ENCODE data around the gene NTHL1. TPM values are rescaled to one million over a fixed set of nuclear protein-coding genes. Genes with fewer than 3 reads are reported as not detected.
"Not testable (repeated sequence)": the region's sequence is repeated elsewhere in the genome, so short reads cannot be mapped to it uniquely, and the experiment has no call there.

The NTHL1 gene
- polyA plus RNA-seq, 3 donors: 15.2 to 26.1 (median 19.9) TPM

DNA sequence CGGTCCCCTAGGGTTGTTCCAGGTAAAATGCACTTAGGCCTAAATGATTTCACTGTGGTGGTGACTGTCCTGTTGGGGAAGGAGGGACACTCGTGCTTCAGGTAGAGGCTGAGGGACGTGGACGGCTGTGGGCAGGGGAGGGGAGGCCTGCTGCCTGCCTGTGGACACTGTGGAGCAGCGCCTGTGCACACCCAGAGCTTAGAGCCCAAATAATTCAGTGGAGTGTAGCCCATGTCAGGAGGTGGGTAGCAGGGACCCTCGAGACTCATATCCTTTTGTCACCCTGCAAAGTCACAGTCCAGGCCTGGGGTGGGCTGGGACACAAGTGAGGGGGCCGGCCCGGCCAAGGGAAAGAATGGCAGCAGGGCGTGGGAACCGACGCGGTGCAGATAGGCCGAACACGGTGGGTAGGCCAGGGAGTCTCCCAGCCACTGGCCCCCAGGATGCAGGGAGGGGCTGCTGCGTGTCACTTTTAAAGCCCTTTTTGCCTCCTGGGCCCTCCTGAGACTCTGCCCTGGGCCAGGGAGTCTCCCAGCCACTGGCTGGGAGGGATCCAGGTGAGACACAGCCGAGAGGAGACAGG is 21.7 kb downstream of the NTHL1 start:
- no peak for DNase-seq (ENCODE audit: extremely low read depth in 1 of 11, low read depth in 9 of 11, low spot score in 4 of 11)

DNA sequence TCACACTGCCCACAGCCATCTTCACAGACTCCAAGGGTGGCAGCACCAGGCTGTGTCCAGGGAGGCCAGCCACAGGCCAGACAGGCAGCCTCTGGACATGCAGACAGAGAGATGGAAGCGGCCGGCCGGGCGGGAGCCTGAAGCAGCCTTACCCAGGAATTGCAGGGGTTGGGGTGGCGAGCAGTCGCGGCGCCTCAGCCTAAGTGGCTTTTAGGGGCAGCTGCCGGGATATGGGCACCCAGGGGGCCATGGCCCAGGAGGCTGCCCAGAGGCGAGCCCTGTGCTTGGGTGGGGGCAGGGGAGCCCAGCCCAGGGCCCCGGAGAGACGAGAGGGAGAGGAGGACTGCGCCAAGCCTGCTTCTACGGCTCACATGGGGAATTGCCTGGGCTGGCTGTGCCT is 22.4 kb downstream of the NTHL1 start:
- DNase-seq (ENCODE audit: extremely low read depth in 1 of 11, low read depth in 9 of 11, low spot score in 4 of 11): no peak

DNA sequence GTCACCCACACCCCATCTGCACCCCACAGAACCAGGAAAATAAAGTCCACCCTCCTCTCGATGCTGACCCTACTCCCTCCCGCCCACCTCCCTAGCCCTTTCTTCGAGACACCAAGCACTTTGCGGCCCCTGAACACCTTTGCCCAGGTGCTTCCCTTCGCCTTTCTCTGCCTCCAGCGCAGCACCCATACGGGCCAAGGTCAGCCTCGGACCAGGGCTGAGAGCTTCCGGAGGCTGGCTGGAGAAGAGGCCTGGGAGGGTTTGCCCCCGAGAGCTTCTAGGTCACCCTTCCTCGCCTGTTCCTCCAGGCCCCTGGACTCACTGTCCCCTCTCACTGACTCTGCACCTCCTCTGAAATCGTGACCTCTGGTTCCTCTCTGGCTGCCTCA is 23.6 kb downstream of the NTHL1 start:
- no peak for DNase-seq (ENCODE audit: extremely low read depth in 1 of 11, low read depth in 9 of 11, low spot score in 4 of 11)

DNA sequence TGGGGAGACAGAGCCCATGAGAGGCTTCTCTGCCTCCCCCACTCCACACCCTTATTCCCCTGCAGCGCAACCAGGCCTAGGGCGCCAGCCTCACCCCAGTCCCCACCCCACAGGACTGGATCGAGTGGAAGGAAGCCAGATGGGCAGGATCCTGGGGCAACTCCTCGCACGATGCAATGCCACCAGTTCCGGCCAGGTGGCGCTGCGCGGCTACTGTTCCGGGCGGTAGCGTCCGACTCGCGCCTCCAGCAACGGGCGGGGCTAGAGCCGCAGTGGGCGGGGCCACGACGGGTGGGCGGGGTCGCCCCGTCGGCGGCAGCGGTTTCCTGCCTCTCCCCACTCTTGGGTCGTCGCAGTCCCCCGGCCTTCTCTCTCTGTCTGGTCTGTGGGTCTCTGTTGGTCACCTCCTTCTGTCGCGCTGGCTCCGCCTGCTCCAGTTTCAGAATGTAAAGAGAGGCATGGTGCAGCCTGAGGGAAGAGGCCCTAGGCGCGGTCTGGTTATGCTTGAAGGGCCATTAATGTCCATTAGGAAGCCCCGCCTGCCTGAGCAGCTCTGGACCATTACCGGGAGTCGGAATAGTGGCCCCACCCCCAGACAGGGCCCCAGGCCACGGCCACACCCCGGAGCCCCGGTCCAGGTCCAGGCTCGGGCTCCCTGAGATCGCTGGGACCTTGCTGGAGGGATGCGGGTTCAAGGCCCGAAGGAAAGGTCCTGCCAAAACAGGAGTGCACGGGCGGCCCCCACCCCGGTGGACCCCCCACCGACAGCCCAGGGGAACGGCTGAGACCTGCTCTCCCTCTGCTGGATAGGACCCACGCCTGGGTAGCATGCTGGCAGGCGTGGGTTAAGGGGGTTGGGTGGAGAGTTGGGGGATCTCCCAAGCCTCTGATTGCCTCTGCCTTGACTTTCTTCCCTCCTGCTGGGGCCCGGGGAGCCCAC is 24.3 kb downstream of the NTHL1 start:
- DNase-seq (ENCODE audit: extremely low read depth in 1 of 11, low read depth in 9 of 11, low spot score in 4 of 11): peak in 7 of 11 donors; percentile 83 to 90 (median 88)

DNA sequence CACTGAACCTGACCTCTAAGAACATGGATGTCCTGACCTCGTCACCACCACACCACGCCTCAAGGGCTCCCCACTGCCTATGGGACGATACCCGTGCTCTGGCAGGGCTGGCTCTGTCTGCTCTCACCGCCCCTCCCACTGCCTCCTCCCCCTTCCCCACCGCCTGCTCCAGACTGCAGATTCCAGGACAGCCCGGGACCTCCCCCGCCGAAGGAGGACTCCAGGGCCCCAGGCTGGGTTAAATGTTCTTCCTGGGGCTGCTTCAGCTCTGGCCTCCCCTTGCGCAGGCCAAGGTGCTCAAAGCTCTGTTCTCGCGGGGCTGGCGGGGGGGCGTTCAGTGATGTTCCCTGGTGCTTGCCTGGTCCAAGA is 24.9 kb downstream of the NTHL1 start:
- no peak for DNase-seq (ENCODE audit: extremely low read depth in 1 of 11, low read depth in 9 of 11, low spot score in 4 of 11)

DNA sequence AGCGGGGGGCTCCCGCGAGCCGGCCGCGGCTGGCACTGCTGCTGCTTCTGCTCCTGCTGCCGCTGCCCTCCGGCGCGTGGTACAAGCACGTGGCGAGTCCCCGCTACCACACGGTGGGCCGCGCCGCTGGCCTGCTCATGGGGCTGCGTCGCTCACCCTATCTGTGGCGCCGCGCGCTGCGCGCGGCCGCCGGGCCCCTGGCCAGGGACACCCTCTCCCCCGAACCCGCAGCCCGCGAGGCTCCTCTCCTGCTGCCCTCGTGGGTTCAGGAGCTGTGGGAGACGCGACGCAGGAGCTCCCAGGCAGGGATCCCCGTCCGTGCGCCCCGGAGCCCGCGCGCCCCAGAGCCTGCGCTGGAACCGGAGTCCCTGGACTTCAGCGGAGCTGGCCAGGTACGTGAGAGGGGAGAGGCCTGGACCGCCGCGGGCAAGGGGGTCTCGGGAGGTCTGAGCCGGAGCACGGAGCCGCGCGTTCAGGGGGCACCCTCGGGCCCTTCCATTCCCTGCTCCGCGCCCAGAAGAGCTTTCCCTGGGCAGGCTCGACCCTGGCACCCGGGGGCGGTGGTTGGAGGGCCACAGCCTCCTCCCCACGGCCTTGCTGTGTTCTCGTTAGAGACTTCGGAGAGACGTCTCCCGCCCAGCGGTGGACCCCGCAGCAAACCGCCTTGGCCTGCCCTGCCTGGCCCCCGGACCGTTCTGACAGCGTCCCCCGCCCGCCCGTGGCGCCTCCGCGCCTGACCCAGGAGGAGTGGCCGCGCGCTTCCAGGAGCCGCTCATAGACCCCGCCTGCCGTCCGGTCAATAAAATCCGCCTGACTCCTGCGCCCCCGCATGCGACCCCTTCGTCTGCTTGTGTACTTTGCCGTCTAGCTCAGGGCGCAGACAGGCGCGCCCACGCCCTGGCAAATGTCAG is 27.5 kb downstream of the NTHL1 start:
- no peak for DNase-seq (ENCODE audit: extremely low read depth in 1 of 11, low read depth in 9 of 11, low spot score in 4 of 11)

DNA sequence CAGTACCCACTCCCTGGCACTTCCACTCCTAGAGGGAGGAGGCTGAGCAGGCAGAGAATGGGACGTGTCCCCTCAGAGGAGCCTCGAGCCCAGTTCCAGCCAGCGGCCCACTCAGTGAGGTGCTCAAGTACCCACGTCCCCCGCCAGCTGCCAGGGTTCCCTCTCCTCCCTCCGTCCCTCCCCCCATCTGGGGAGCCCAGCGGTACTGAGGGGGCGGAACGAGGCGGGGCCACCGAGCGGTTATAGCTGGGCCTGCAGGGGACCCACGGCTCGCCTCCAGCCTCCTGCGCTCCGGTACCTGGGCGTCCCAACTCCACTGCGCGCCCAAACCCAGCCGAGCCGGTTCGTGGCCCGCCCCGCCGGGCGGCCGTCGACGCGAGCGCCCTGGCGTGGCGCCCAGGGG is 28.1 kb downstream of the NTHL1 start, which contains the start of gene NPW:
NPW (plus strand) TSS at position 268 of the 403 bp plus-strand sequence.
- no peak for DNase-seq (ENCODE audit: extremely low read depth in 1 of 11, low read depth in 9 of 11, low spot score in 4 of 11)

DNA sequence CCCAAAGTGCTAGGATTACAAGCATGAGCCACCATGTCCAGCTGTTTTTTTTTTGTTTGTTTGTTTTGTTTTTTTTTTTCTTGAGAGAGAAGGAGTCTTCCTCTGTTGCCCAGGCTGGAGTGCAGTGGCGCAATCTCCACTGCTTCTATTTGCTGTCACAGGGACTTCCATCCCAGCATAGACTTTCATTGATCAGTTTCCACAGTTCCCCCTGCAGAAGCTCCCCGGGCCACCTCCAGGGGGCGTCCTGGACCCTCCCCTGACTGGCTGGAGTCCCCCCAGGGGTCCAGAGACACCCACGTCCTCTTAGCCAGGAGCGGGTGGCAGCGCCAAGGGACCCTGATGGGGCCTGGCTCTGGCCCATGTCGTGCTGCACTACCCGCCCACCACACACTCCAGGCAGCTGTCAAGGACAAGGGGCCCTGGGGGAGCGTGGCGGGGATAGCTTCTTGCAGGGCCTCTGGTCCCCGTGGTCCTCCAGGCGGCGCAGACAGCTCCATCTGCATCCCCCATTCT is 31.2 kb downstream of the NTHL1 start:
- no peak for DNase-seq (ENCODE audit: extremely low read depth in 1 of 11, low read depth in 9 of 11, low spot score in 4 of 11)

DNA sequence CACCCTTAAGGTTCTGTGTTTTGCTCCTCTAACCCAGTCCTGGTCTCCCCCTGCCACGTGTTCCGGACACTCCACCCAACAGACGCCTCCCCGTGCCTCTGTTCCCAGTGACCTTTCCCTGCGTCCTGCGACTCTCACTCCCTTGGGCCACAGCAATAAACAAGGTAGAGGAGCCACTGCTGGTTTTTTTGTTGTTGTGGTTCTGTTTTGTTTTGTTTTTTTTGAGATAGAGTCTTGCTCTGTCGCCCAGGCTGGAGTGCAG is 31.8 kb downstream of the NTHL1 start:
- DNase-seq (ENCODE audit: extremely low read depth in 1 of 11, low read depth in 9 of 11, low spot score in 4 of 11): no peak

DNA sequence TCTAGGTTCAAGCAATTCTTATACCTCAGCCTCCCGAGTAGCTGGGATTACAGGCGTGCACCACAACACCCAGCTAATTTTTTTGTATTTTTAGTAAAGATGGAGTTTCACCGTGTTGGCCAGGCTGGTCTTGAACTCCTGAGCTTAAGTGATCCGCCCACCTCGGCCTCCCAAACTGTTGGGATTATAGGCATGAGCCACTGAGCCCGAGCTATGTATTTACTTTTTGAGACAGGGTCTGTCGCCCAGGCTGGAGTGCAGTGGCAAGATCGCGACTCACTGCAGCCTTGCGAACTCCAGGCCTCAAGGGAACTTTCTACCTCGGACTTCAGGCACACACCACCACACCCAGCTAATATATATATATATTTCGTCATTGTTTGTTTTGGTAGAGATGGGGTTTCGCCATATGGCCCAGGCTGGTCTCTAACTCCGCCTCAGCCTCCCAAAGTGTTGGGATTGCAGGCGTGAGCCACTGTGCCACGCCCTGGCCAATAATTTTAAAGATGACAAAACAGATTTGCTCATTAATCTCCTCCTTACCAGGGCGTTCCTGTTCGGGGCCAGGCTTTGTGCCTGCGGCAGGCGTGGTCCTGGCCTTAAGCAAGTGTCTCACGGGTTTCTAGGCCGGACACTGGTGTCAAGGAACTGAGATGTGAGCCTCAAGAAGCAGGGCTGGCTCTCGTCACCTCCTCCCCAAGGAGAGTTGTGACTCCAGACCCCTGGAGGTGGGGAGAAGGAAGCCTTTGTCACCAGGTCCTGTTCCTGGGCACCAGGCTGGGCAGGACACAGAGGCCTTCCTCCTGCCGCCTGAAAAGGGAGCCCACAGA is 32.3 kb downstream of the NTHL1 start:
- no peak for DNase-seq (ENCODE audit: extremely low read depth in 1 of 11, low read depth in 9 of 11, low spot score in 4 of 11)

DNA sequence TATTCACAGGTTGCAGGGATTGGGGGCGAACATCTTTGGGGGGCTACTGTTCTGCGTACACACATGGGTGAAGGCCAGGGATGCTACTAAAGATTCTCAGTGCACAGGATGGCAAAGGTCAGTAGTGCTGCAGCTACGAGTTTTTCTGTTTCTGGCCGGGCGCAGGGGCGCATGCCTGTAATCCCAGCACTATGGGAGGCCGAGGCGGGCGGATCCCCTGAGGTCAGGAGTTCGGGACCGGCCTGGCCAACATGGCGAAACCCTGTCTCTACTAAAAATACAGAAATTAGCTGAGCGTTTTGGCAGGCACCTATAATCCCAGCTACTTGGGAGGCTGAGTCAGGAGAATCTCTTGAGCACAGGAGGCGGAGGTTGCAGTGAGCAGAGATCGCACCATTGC is 34.1 kb downstream of the NTHL1 start:
- DNase-seq (ENCODE audit: extremely low read depth in 1 of 11, low read depth in 9 of 11, low spot score in 4 of 11): no peak

DNA sequence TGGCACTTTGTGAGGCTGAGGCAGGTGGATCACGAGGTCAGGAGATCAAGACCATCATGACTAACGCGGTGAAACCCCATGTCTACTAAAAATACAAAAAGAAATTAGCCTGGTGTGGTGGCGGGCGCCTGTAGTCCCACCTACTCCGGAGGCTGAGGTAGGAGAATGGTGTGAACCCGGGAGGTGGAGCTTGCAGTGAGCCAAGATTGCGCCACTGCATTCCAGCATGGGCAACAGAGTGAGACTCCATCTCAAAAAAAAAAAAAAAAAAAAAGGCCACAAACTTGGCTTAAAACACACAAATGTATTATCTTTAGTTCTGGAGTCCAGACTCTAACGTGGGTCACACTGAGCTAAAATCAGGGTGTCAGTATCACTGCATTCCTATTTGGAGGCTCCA is 35.9 kb downstream of the NTHL1 start:
- not testable (repeated sequence) for DNase-seq (ENCODE audit: extremely low read depth in 1 of 11, low read depth in 9 of 11, low spot score in 4 of 11)

DNA sequence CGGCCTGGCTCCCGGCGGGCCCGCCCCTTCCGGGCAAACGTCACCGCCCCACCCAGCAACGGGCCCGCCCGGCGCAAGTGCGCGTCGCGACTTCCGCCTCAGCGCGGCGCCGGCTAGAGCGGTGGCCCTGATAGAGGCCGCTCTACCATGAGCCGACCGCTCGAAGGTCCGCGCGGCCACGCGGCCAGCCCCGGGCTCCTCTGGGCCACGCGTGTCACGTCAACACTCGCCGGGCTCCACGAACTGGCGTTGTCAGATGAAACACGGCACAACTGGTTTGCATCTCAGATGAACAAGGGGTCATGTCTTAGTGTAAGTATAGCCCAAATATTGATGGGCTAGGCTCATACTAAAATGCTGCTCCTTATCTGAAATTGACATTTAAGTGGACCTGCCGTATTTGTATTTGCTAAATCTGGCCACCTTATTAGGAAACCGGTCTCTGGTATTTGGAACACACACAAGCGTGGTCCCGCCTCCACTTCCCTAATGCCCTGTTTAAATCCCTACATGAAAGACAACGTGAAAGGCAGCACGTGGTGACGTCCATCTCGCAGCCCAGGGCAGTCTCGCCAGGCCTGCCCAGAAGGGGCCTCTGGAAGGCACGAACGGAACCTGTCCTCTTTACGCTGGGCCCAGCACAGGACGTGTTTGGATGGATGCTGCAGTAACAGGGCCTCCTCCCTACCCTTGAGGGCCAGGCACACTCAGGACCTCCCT is 37.7 kb downstream of the NTHL1 start, which contains the start of gene ZNF598:
ZNF598 (minus strand) TSS at position 31 of the 720 bp plus-strand sequence.
- peak in 5 of 11 donors; percentile 73 to 84 (median 82) for DNase-seq (ENCODE audit: extremely low read depth in 1 of 11, low read depth in 9 of 11, low spot score in 4 of 11)

DNA sequence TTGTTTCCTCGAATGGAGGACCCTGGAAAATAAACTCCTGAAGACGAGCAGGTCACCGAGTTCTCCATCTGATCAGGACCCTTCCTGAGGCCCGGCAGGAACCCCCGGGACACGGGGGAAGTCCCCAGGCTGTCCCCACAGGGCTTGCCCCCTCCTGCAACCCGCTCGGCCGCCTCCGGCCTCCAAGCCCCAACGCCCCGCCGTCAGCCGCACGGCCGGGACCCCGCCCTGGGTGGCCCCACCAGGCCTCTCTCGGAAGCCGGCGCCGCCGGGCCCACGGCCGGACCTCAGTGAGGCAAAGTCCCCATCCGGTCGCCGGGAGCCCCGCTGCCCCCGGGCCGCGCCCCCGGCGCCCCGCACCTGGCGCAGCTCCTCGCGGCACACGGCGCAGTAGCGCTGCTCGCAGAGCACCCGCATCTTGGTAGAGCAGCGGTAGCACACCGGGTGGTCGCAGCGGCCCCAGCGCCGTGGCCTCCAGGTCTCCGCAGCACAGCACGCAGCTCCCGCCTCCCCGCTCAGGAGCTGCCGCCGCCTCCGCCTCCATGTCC is 38.4 kb downstream of the NTHL1 start:
- no peak for DNase-seq (ENCODE audit: extremely low read depth in 1 of 11, low read depth in 9 of 11, low spot score in 4 of 11)

DNA sequence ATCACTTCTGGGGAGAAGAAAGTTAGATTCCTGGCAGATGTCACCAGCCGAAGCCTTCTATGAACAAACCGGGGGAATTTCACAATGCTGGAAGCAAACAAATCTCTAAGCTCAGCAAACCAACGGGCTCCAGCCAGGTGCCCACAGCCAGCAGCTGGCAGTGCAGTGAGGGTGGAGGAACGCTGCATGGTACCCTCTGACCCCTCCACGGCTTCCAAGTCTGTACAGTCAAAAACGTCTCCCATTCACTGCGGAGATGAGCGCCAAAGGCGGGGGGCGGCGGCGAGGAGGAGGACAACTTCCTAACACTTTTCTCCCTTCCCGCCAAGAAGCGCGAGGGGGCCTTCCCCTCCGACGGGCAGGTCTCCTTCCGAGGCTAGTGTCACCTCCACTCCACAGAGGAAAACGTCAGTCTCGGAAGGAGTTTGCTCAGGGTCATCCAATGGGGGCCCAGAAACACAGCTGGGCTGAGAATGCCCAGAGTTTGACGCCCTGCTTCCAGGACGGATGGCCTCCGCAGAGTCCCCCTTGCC is 38.9 kb downstream of the NTHL1 start:
- no peak for DNase-seq (ENCODE audit: extremely low read depth in 1 of 11, low read depth in 9 of 11, low spot score in 4 of 11)

DNA sequence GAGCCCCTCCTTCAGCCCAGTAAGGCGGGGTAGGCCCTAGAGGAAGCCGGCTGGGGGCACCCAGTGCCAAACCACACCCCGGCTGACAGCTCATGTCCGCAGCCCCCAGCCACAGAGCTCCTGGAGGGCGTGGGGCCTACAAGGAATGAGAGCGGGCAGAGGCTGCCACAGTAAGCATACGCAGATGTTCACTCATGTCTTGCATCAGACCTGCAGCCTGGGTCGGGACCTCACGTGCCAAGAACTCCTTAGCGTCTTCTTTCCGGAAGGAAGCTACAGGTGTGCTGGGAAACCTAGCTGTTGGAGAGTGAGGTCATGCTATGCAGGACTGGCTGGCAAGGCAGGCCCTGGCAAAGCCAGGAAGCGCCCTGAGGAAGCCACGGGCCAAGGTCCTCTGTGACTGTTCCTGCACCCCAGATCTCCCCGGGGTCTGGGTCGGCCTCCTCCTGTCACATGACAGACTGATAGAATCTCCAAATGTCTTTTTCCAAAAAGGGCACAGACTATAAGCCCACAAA is 39.6 kb downstream of the NTHL1 start:
- DNase-seq (ENCODE audit: extremely low read depth in 1 of 11, low read depth in 9 of 11, low spot score in 4 of 11): no peak

DNA sequence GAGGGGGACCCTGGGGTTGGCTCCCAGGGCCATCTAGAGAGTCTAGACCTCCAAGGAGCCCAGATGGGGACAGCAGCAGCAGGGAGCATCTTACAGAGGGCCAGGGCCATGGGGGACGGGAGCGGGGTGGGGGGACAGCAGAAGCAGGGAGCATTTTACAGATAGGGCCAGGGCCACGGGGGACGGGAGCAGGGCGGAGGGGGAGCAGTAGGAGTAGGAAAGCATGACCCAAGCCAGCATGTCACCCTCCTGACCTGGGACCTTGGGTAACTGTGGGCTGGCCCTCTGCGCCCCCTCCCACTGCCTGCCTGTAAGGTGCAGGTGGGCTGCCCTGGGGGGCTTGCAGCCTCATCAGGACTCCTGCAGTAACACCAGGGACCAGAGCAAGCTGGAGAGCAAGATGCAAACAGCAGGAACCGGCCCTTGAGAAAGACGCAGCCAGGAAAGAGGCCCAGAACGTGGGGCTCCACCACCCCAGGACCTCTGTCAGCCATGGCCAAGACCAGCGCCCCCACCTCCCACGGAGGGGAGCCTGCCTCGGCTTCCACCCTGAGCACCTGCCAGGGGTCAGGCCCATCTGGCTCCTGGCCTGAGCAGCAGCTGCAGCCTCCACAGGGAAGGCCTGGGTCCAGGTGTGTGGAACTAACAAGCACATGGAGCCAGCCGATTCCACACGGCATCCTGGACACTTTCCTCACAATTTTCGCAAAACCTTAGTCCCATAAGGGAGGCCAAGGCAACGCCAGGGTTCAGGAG is 40.4 kb downstream of the NTHL1 start:
- no peak for DNase-seq (ENCODE audit: extremely low read depth in 1 of 11, low read depth in 9 of 11, low spot score in 4 of 11)

Measured in renal cortex interstitium (tissue), 11 donors.